Uterus (tissue), 4 donors: ENCODE measurements around the gene CPB1. TPM values are rescaled to one million over a fixed set of nuclear protein-coding genes. Genes with fewer than 3 reads are reported as not detected.

Source experiments
- DNase-seq, 2 donors: peaks; one replicate each; pipeline ENCODE4 v3.0.0-alpha.2; 2019 to 2020
- H3K27ac ChIP-seq, 2 donors: fragments of 200-600 bp; sonication (generic); 1 replicate in 1 of 2; 2 replicates in 1 of 2; pipeline ENCODE4 v1.5.1; 2016 to 2018
- H3K27me3 ChIP-seq, 2 donors: fragments of 200-600 bp; sonication (generic); one replicate each; pipeline ENCODE4 v1.5.1; 2018 to 2019; ENCODE audit warnings: control low read depth in 1 of 2
- H3K36me3 ChIP-seq, 2 donors: fragments of 200-600 bp; sonication (generic); one replicate each; pipeline ENCODE4 v1.5.1; 2019; ENCODE audit warnings: control low read depth in 1 of 2
- H3K4me1 ChIP-seq, 2 donors: fragments of 200-600 bp; sonication (generic); one replicate each; pipeline ENCODE4 v1.5.1; 2018 to 2019; ENCODE audit warnings: control low read depth in 1 of 2
- H3K4me3 ChIP-seq, 2 donors: fragments of 200-600 bp; sonication (generic); 1 replicate in 1 of 2; 2 replicates in 1 of 2; pipeline ENCODE4 v1.5.1; 2018 to 2019; ENCODE audit warnings: mild to moderate bottlenecking in 1 of 2
- H3K9me3 ChIP-seq, 2 donors: fragments of 200-600 bp; sonication (generic); one replicate each; pipeline ENCODE4 v1.5.1; 2019; ENCODE audit warnings: control low read depth in 1 of 2
- CTCF ChIP-seq, 4 experiments: fragments of 200-600 bp in 2 of 4; fragments of 450-650 bp in 2 of 4; sonication (generic) in 2 of 4; IDR thresholded peaks; one replicate each; pipeline ENCODE4 v1.5.1; 2016 to 2019; ENCODE audit warnings: antibody characterized with exemption in 4 of 4, mild to moderate bottlenecking in 2 of 4, moderate library complexity in 1 of 4
- POLR2A ChIP-seq, 2 donors: fragments of 450-650 bp; IDR thresholded peaks; one replicate each; pipeline ENCODE4 v1.6.1; 2016; ENCODE audit warnings: antibody characterized with exemption in 2 of 2, mild to moderate bottlenecking in 1 of 2, moderate library complexity in 1 of 2
- intact Hi-C: fragments of 100-400 bp; cut with DNase I; formaldehyde crosslinking; loops from one replicate; pipeline ENCODE4 v1.15.1; 2023; ENCODE audit warnings: low total_unique reads
- total RNA-seq, 4 donors: library from RNA; depleted of rRNA in 3 of 4; stranded (reverse); fragments of >200 nt in 3 of 4; gene quantifications; one replicate each; pipeline versions ENCODE4 v1.1.0 to v1.2.4, GENCODE V29; 2014 to 2023
- donor health status: DM: yes; HTN: yes; CAD: no.

The CPB1 gene
- total RNA-seq, 4 donors from 2014 or later = not detected

GRCh38 chr3:148797795-148798194 lies 29.8 kb upstream of the CPB1 start:
- no peaks in the 10 kb centered on the region for H3K9me3 ChIP-seq
- no peak for TF ChIP-seq CTCF (IDR thresholded peaks at IDR 0.05)
- TF ChIP-seq POLR2A (IDR thresholded peaks at IDR 0.05) = no peak
- H3K4me3 ChIP-seq = no peak overlapping the region
- DNase-seq = no peak
- intact Hi-C loops = no loop called here
- H3K27me3 ChIP-seq = no peaks in the 10 kb centered on the region
- no peaks in the 10 kb centered on the region for H3K36me3 ChIP-seq
- no peaks in the 10 kb centered on the region for H3K4me1 ChIP-seq
- H3K27ac ChIP-seq = no peak overlapping the region

DNA sequence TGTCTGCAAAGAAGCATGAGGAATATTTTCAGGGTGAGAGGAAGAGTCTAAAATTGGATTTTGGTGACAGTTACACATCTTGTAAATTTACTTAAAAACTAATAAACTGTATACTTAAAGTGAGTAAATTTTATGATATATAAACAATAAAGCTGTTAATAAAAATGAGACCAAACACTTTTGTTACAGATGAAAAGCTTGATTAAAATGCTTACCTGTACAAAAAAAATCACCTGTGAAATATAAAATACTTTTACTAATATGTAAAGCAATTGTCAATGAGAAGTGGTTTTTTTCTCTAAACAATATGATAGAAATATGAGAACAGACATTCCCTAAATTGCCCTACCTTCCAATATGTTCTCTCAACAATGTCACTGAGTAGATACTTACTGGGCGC lies 27.2 kb upstream of the CPB1 start:
- intact Hi-C loops = no loop called here
- Histone ChIP-seq H3K4me1 (no peaks in the 10 kb centered on the region), H3K27me3 (no peaks in the 10 kb centered on the region), H3K27ac (no peak overlapping the region), H3K4me3 (no peak overlapping the region), H3K9me3 (no peaks in the 10 kb centered on the region), H3K36me3 (no peaks in the 10 kb centered on the region)
- TF ChIP-seq CTCF (IDR thresholded peaks at IDR 0.05) = no peak
- TF ChIP-seq POLR2A (IDR thresholded peaks at IDR 0.05) = no peak
- no peak for DNase-seq

GRCh38 chr3:148809835-148810234 lies 17.8 kb upstream of the CPB1 start:
- no peak overlapping the region for H3K4me3 ChIP-seq
- DNase-seq = no peak
- no peak for TF ChIP-seq CTCF (IDR thresholded peaks at IDR 0.05)
- no peak for TF ChIP-seq POLR2A (IDR thresholded peaks at IDR 0.05)
- intact Hi-C loops = no loop called here
- H3K36me3 ChIP-seq = no peaks in the 10 kb centered on the region
- H3K4me1 ChIP-seq = no peaks in the 10 kb centered on the region
- no peak overlapping the region for H3K27ac ChIP-seq
- no peaks in the 10 kb centered on the region for H3K9me3 ChIP-seq
- H3K27me3 ChIP-seq = no peaks in the 10 kb centered on the region

DNA sequence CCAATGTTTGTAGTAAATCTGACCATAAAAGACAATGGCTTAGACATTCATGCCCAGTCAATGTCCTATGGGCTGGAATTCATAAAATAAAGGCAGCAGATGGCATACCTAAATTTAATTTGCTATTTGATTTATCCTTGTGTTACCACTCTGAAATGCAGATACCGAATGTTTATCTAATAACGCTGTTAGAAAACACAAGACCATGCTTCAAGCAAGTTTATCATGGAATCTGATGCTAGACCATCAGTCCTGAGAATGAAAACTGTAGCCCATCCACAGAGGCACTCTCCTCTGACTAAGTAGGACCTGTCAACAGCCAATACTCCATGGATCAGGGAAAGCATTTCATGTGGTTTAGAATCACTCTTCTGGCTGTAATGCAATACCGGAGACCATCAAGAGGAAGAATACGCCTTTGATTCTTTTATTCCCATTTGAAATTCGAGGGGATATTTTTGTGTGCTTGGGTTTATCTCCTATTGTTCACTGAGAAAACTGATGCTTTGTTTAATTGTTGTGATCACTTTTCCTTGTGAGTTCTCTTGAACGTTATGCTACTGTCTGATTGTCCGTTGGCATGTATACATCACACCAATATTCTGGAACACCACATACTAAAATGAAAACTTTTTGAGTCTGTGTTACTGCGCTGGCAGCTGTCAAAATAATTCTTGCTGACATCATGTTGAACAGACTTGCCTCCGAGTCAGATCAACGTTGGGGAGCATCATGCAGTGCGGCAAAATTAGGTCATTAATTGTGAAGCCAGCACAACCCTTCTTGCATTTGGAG lies 12.1 kb upstream of the CPB1 start:
- DNase-seq = no peak
- H3K27ac ChIP-seq = no peak overlapping the region
- H3K27me3 ChIP-seq = no peaks in the 10 kb centered on the region
- H3K4me1 ChIP-seq = no peaks in the 10 kb centered on the region
- TF ChIP-seq POLR2A (IDR thresholded peaks at IDR 0.05) (no peak), CTCF (IDR thresholded peaks at IDR 0.05) (no peak)
- no peaks in the 10 kb centered on the region for H3K9me3 ChIP-seq
- intact Hi-C loops = no loop called here
- H3K4me3 ChIP-seq = no peak overlapping the region
- H3K36me3 ChIP-seq = no peaks in the 10 kb centered on the region

- Histone ChIP-seq H3K9me3 (no peaks in the 10 kb centered on the region), H3K4me1 (no peaks in the 10 kb centered on the region), H3K4me3 (no peak overlapping the region), H3K27me3 (no peaks in the 10 kb centered on the region), H3K27ac (no peak overlapping the region), H3K36me3 (no peaks in the 10 kb centered on the region)
- intact Hi-C loops = no loop called here
- TF ChIP-seq POLR2A (IDR thresholded peaks at IDR 0.05) (no peak), CTCF (IDR thresholded peaks at IDR 0.05) (no peak)
- no peak for DNase-seq
Observed at GRCh38 chr3:148816427-148816826, 11.2 kb upstream of the CPB1 start.
